Cardiac muscle cell (in vitro differentiated cells and primary cell): Measurements from ENCODE around the gene UBXN7. TPM values are rescaled to one million over a fixed set of nuclear protein-coding genes. Genes with fewer than 3 reads are reported as not detected.
"Not testable (repeated sequence)": the region's sequence is repeated elsewhere in the genome, so short reads cannot be mapped to it uniquely, and the experiment has no call there.

Source experiments
- DNase-seq, 2 donors: peaks; one replicate each; pipeline versions ENCODE4 v3.0.0 to v3.0.0-alpha.2; 2010 to 2017; ENCODE audit warnings: low read depth in 1 of 2, low spot score in 1 of 2
- H3K27ac ChIP-seq: fragments of 200-600 bp; sonication (generic); 2 replicates; pipeline ENCODE4 v1.5.1; 2016
- H3K27me3 ChIP-seq: fragments of 200-600 bp; sonication (generic); 2 replicates; pipeline ENCODE4 v1.6.0; 2016; ENCODE audit warnings: control low read depth
- H3K36me3 ChIP-seq: fragments of 200-600 bp; sonication (generic); 2 replicates; pipeline ENCODE4 v1.5.1; 2016; ENCODE audit warnings: control low read depth
- H3K4me1 ChIP-seq: fragments of 200-600 bp; sonication (generic); 2 replicates; pipeline ENCODE4 v1.8.1; 2017; ENCODE audit warnings: low read depth, mild to moderate bottlenecking, mixed run types
- H3K4me3 ChIP-seq: fragments of 200-600 bp; sonication (generic); 2 replicates; pipeline ENCODE4 v1.5.1; 2016; ENCODE audit warnings: mild to moderate bottlenecking
- H3K9me3 ChIP-seq: fragments of 200-600 bp; sonication (generic); 2 replicates; pipeline ENCODE4 v1.5.1; 2017; ENCODE audit warnings: low read depth, mild to moderate bottlenecking, control low read depth
- CTCF ChIP-seq: IDR thresholded peaks from 2 replicates; pipeline ENCODE4 v1.5.1; 2012; ENCODE audit warnings: low read depth, mild to moderate bottlenecking, low read length
- polyA plus RNA-seq: library from polyadenylated mRNA; unstranded; fragments of >200 nt; fragmentation: Nextera tagmentation; extraction: Ambion mirVana; gene quantifications from 2 replicates; pipeline ENCODE4 v1.2.1, GENCODE V29; 2016
- total RNA-seq: library from RNA; depleted of rRNA; stranded (reverse); fragments of >200 nt; gene quantifications from 2 replicates; pipeline ENCODE4 v1.2.3, GENCODE V29; 2016

The UBXN7 gene
- total and polyA plus RNA-seq, 2 experiments from 2014 or later = 27.7 to 33.1 TPM

GRCh38 chr3:196378146-196378841 is 53.9 kb downstream of the UBXN7 start:
- no peak for TF ChIP-seq CTCF
- DNase-seq = no peak
- H3K4me3 ChIP-seq = no peak overlapping the region
- H3K27me3 ChIP-seq = no peaks in the 10 kb centered on the region
- no peak overlapping the region for H3K27ac ChIP-seq
- no peaks in the 10 kb centered on the region for H3K4me1 ChIP-seq
- peaks cover 3% of the 10 kb centered on the region for H3K36me3 ChIP-seq
- H3K9me3 ChIP-seq = no peaks in the 10 kb centered on the region

- Histone ChIP-seq H3K9me3 (no peaks in the 10 kb centered on the region), H3K4me1 (no peaks in the 10 kb centered on the region), H3K27me3 (no peaks in the 10 kb centered on the region), H3K36me3 (peaks cover 3% of the 10 kb centered on the region), H3K4me3 (no peak overlapping the region), H3K27ac (no peak overlapping the region)
- TF ChIP-seq CTCF = no peak
- DNase-seq = no peak
Observed at GRCh38 chr3:196377321-196377720, 54.9 kb downstream of the UBXN7 start.

GRCh38 chr3:196365736-196366135 is 66.5 kb downstream of the UBXN7 start:
- Histone ChIP-seq H3K4me1 (no peaks in the 10 kb centered on the region), H3K36me3 (peaks cover 38% of the 10 kb centered on the region), H3K9me3 (no peaks in the 10 kb centered on the region), H3K27me3 (no peaks in the 10 kb centered on the region), H3K4me3 (no peak overlapping the region), H3K27ac (peak overlapping the region; percentile 43)
- no peak for DNase-seq
- no peak for TF ChIP-seq CTCF

GRCh38 chr3:196360586-196360985 is 71.6 kb downstream of the UBXN7 start:
- DNase-seq = peak in 1 of 2 donors; percentile 17
- H3K36me3 ChIP-seq = peaks cover 58% of the 10 kb centered on the region
- no peak for TF ChIP-seq CTCF
- no peaks in the 10 kb centered on the region for H3K4me1 ChIP-seq
- no peak overlapping the region for H3K27ac ChIP-seq
- no peak overlapping the region for H3K4me3 ChIP-seq
- no peaks in the 10 kb centered on the region for H3K9me3 ChIP-seq
- H3K27me3 ChIP-seq = no peaks in the 10 kb centered on the region

- not testable (repeated sequence) for DNase-seq, H3K27me3 ChIP-seq, H3K9me3 ChIP-seq, H3K4me1 ChIP-seq, H3K4me3 ChIP-seq, H3K27ac ChIP-seq
- H3K36me3 ChIP-seq = peaks cover 64% of the 10 kb centered on the region
Observed at GRCh38 chr3:196358540-196358939, 73.7 kb downstream of the UBXN7 start.

GRCh38 chr3:196357905-196358304 is 74.3 kb downstream of the UBXN7 start:
- Histone ChIP-seq H3K36me3 (peaks cover 66% of the 10 kb centered on the region), H3K27me3 (no peaks in the 10 kb centered on the region), H3K27ac (no peak overlapping the region), H3K4me1 (no peaks in the 10 kb centered on the region), H3K4me3 (no peak overlapping the region), H3K9me3 (no peaks in the 10 kb centered on the region)
- no peak for DNase-seq
- TF ChIP-seq CTCF = no peak
